Measurements from ENCODE around the gene PI4K2B. TPM values are rescaled to one million over a fixed set of nuclear protein-coding genes. Genes with fewer than 3 reads are reported as not detected.
"Not testable (repeated sequence)": the region's sequence is repeated elsewhere in the genome, so short reads cannot be mapped to it uniquely, and the experiment has no call there.

The PI4K2B gene
- 7.2 TPM for polyA plus RNA-seq (ENCODE audit: insufficient read length)

- peak; percentile 84 for DNase-seq
Observed at GRCh38 chr4:25233737-25234389, at the start of gene PI4K2B. PI4K2B (plus strand) TSS chr4:25234033; CDS start chr4:25234164, 131 bp downstream.

DNA sequence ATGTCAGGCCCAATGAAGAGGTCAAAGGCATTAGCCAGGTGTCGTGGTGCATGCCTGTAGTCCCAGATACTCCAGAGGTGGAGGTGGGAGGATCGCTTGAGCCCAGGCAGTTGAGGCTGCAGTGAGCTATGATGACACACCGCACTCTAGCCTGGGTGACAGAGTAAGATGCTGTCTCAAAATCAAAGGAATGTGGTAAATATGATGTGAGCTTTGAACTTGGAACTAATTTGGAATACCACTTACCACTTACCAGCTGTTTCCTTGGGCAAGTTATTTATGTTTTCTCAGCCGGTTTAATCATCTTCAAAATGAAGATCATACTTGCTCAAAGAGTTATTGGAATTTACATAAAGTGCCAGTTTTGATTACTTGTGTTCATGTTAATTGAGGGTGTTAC, 49.8 kb upstream of the PI4K2B start:
- no peak for DNase-seq

DNA sequence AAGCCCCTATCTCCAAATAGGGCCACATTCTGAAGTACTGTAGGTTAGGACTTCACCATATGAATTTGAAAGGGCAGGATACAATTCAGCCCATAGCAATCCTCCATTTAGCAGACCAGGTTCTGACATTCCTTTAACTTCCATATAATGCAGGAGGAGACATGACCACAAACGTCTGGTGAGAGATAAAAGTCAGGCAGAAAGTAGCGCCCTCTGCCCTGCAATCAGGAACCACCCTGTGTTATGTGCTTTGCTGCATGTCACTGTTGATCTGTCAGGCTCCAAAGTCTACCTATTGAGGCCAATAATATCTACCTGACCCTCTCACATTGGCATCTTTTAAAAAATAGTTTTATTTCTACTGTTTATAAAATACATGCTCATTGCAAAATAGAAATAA, 43.4 kb upstream of the PI4K2B start:
- DNase-seq, result no peak

DNA sequence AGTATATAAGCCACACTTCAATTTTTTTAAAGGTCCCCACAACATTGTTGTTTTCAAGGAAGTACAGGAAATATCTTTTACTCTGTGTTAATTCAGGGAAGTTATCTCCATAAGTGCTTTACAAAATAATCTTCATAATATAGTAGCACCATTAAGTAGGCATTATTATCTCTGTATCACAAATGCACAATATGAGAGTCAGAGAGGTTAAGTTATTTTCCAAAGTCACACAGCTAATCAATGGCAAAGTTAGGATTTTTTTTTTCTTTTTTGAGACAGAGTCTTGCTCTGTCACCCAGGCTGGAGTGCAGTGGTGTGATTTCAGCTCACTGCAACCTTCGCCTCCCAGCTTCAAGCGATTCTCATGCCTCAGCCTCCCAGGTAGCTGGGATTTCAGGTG, 35.1 kb upstream of the PI4K2B start:
- no peak for DNase-seq

- no peak for DNase-seq
Observed at GRCh38 chr4:25207997-25208396, 25.8 kb upstream of the PI4K2B start.

DNA sequence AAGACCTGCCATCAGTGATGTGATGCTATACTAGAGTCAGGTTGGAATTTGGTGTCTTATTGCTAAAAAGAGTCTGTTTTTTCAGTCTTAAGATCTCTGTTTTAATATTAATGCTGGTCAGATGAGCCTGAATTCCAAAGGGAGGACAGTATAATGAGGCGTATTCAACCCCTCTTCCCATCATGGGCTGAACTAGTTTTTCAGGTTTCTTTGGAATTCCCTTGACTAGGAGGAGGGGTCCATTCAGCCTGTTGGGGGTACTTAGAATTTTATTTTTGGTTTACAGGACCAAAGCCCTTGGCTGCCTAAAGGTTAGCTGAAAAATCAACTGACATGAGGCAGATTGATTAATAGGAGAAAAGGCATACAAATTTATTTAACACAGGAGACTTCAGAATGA, 24.1 kb upstream of the PI4K2B start:
- DNase-seq, result no peak

DNA sequence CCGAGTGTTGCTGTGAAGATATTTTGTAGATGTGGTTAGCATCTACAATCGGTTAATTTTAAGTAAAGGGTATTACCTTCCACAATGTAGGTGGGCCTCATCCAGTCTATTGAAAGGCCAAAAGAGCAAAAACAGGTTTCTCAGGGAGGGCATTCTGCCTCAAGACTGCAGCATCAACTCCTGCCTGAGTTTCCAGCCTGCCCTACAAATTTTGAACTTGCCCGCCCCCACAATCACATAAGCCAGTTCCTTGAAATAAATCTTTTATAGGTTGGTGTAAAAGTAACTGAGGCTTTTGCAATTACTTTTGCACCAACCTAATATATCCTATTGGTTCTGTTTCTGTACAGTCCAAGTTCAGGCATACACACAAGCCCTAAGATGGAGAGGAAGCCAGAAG, 22.1 kb upstream of the PI4K2B start:
- no peak for DNase-seq

DNA sequence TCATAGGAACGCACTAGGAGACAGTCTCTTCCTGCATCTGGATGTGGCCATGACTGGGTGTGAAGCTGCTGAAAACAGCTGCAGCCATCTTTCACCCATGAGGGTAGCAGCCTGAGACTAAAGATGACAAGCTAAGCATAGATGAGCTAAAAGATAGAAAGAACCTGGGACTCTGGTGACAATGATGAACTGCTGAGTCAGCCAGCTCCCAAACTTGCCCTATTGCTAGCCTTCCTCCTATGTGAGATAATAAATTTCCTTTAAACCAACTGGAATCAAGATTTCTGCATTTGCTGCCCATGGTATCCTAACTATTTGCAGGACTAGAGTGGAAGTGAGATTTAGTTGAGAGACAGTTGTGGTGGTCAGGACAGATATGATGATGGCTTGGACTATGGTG, 21.0 kb upstream of the PI4K2B start:
- DNase-seq, result no peak

DNA sequence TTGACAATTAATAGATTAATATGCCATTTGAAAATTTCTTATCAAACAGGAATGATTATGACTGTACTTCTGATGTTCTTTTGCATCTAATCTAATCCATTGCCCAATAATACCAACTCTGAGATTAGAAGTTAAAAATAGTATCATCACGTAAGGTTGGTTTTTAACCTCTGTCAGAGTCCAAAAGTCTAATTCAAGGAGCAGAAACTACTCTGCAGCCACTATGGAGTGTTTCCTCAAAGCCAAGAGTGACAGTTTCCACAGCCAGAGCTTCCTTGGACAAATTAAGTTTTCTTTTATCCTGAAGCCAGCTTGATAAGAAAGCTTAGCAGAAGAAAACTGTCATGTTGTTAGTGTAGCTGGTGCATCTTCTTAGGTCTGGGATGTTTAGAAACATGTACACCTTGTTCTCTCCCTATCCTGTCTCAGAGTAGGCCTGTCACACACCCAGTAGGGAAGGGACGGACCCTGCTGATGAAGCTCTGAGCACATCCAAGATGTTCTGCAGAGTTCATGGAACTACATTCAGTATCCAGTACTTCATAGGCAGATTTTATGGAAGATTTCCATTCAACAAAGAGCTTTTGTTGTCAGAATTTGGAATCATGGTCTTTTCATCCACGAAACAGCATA, 20.4 kb upstream of the PI4K2B start:
- DNase-seq, result no peak

- DNase-seq, result not testable (repeated sequence)
Observed at GRCh38 chr4:25214750-25215149, 19.1 kb upstream of the PI4K2B start.

- no peak for DNase-seq
Observed at GRCh38 chr4:25215511-25215910, 18.3 kb upstream of the PI4K2B start.

GRCh38 chr4:25221377-25221776, 12.5 kb upstream of the PI4K2B start:
- no peak for DNase-seq

DNA sequence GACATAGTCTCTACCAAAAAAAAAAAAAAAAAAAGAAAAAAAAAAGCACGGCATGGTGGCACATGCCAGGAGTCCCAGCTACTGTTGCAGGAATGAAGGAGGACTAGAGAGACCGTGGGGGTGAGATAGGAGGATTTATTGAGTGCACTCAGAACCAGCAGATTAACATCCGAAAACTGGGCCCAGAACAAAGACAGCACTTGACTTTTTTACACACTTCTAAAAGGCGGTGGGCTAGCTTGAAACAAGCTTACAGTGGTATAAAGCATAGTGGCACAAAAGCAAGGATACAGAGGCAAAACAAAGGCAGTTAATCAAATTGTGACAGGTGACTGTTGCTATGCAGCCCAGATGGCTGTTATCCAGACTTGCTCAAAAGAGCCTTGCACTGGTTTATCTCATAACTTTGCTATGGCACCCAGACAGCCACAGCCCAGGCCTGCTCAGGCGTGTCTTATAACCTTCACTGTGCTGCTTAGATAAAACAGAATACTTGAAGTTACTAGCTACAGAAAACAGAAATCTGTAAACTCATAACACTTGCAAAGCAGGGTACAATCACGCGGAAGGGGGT, 9.9 kb upstream of the PI4K2B start:
- DNase-seq, result peak; percentile 3

DNA sequence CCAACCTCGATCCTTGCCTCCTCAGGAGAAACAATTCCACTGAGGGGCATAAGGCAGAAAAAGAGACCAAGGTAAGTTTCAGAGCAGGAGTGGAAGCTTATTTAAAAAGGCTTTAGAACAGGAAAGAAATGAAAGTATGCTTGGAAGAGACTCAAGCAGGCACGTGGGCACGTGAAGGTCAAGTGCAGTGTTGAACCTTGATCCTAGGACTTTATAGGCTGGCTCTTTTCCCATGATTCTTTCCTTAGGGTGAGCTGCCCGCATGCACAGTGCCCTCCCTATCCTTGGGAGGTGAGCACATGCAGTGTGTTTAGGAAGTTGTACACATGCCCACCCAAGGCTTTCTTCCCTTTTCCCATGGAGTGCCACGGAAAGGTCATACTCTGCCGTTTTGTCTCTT, 4.0 kb upstream of the PI4K2B start:
- no peak for DNase-seq

GRCh38 chr4:25233194-25233593, 639 bp upstream of the PI4K2B start:
- DNase-seq, result no peak

DNA sequence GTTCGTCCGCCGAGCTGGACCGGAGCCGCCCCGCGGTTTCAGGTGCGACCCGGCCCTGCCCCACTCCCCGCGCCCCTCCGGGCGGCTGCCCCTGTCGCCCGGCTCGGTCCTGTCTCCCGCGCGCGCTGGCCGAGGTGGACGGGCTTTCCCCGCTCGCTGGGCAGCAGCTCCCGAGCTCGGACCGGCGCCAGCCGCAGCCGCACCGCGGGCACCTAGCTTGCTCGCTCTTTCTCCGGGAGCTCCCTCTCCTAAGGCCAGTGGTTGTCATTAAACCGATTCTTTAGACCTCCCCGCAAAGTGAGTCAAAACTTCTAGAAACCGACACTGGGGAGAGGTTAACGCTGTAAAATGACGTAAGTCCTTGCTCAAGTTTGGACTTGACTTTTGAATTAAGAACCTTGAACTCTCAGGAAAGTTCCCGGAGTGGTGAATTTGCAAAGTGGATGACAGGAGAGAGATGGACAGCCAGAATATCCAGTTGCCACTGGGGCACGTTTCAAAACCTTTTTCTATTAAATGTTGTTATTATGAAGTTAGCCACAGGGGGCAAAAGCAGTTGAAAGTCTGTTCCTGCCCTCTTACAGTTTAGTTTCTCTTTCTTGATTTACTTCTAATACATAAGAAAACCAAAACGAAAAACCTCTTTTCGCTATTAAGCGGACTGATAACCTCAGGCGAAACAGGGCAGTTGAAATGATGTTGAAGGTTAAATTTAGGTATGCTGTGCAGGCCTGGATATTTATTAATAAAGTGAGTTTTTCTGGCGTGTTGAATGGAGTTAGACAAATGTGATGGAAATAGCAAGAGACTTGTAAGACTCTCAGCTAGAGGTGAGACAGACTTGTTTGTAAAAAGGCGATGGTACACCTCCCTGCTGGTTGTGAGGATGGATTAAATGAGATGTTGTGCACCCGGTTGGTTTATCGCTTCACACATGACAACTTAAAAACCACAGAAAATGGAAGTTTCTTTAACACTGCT, 847 bp downstream of the PI4K2B start:
- peak; percentile 66 for DNase-seq

DNA sequence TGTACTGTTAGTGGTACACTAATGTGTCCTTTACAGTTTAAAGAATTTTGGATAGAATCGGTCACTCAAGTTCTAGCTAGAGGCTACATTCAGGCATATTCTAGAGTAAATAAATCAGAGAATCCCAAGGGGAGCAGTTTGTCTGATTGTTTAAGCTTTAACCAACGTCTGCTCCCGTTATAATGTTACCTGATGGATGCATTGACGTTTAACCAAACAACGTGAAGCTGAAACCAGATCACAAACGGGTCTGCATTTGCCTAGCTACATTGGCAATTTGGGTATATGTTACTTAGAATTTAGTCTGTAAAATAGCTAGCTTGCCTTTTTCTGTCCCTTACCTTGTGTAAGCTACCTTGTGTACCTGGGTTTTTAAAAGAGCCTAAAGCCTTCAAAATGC, 1.6 kb downstream of the PI4K2B start:
- no peak for DNase-seq

GRCh38 chr4:25236030-25236429, 2.2 kb downstream of the PI4K2B start:
- DNase-seq, result not testable (repeated sequence)

DNA sequence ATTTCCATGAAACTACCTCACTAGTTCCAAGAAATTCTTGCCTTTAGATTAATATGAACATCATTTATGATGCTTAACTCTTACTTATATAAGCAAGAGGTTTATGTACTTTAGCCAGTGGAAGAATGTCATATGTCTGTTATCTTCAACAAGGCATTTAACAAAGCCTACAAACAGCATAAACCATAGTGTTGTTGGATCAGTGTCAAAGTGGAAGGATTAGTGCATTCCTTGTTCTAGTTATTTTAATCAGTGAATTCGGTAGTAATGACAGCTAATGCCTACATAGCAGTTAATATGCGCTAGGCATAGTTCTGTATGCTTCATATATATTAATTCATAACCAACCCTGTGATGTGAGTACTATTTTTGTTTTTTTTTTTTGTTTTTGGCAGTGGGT, 3.1 kb downstream of the PI4K2B start:
- DNase-seq, result no peak

GRCh38 chr4:25238052-25238451, 4.2 kb downstream of the PI4K2B start:
- no peak for DNase-seq

DNA sequence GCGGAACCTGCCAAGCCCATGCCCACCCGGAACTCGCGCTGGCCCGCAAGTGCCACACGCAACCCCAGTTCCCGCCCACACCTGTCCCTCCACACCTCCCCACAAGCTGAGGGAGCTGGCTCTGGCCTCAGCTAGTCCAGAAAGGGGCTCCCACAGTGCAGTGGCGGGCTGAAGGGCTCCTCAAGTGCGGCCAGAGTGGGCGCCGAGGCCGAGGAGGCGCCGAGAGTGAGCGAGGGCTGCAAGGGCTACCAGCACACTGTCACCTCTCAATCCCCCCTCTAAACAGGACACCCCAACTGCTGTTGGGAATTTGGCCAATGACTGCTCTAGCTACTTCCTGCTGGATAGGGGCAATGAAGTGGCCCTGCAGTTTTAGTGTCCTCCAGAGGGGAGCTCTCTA, 5.7 kb downstream of the PI4K2B start:
- DNase-seq, result not testable (repeated sequence)

DNA sequence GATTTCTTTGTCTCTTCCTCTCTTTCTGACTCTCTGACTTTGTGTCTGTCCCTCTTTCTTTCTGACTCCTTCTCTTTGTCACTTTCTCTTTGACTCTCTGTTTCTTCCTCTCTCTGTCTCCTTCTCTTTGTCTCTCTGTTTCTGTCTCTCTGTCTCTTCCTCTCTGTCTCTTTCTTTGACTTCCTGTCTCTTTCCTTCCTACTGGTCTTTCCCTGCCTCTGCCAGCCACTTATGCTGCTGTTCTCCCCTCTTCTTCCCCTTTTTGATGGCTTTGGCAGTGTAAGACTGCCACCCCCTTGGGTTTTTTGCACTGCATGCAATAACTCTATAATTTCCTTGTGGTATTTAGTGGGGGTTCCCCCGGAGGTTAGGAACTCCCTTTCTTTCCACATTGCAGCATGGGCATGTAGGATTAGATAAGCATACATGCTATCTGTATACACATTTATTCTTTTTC, 6.9 kb downstream of the PI4K2B start:
- not testable (repeated sequence) for DNase-seq

- DNase-seq, result not testable (repeated sequence)
Observed at GRCh38 chr4:25242195-25242594, 8.4 kb downstream of the PI4K2B start.
